Measurements from ENCODE around the gene SLX4IP.

DNA sequence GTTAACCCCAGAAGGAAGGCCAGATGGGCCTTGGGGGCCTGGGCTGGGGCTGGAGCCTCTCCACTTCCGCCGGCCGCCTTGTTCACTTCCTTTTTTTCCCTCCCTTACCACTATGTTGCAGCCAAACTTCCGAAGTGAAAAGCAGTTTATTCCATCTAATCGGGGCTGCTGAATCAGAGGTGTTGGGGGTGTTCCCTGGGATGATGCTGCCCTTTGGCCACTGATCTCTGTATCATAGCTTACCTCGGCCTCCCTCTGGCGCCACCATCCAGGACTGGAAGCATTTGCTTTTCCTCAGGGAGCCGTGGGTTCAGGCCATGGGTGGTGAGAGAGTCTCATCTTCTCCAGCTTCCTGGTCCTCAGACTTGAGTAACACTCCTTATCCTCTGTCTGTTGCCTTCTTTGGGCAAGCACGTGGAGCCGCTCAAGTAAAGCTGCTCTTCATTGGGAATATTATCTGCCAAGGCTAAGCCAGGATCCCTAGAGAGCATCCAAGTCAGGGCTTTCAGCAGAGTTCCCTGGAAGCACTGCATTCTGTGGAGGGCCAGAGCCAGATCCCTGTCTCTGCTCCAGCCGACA lies 39.6 kb downstream of the SLX4IP start:
- TF ChIP-seq CBX3 (IDR thresholded peaks at IDR 0.05; ENCODE audit: low read depth), result no peak
- TF ChIP-seq POLR2A (IDR thresholded peaks at IDR 0.05; ENCODE audit: borderline replicate concordance, extremely low read depth, insufficient read depth, insufficient read length), result no peak

Measured in HCT116 (cell line).